HepG2 (cell line): ENCODE measurements around the gene SEPTIN2. TPM values are rescaled to one million over a fixed set of nuclear protein-coding genes. Genes with fewer than 3 reads are reported as not detected.
A peak's percentile ranks its signal among the peaks of the same experiment; 100 is the strongest.

ENCODE experiments used
- CREBL2 ChIP-seq: sonication (generic); formaldehyde crosslinking; IDR thresholded peaks from 2 replicates; pipeline ENCODE4 v1.8.1; 2023; ENCODE audit warnings: missing genetic modification reagents, mild to moderate bottlenecking, borderline replicate concordance
- E2F1 ChIP-seq: sonication (generic); formaldehyde crosslinking; IDR thresholded peaks from 2 replicates; pipeline ENCODE4 v1.5.0; 2020; ENCODE audit warnings: missing genetic modification reagents
- E2F2 ChIP-seq: sonication (generic); formaldehyde crosslinking; IDR thresholded peaks from 2 replicates; pipeline ENCODE4 v1.4.0; 2020; ENCODE audit warnings: missing genetic modification reagents, borderline replicate concordance
- HMGXB4 ChIP-seq, 2 experiments: sonication (generic) in 1 of 2; formaldehyde crosslinking in 1 of 2; IDR thresholded peaks; 2 replicates each; pipeline versions ENCODE4 v1.4.0 to v1.6.1; 2018 to 2020; ENCODE audit warnings: missing genetic modification reagents in 2 of 2, borderline replicate concordance in 1 of 2, low read depth in 1 of 2, mild to moderate bottlenecking in 1 of 2, missing biosample characterization in 1 of 2
- HNRNPUL1 ChIP-seq: fragments of 200-400 bp; formaldehyde crosslinking; IDR thresholded peaks from 2 replicates; pipeline ENCODE4 v1.6.1; 2017; ENCODE audit warnings: low read depth, mild to moderate bottlenecking, low read length, moderate library complexity
- IRF9 ChIP-seq: sonication (generic); formaldehyde crosslinking; IDR thresholded peaks from 2 replicates; pipeline ENCODE4 v1.8.0; 2022; ENCODE audit warnings: missing genetic modification reagents, mild to moderate bottlenecking, borderline replicate concordance
- KDM2A ChIP-seq: sonication (generic); formaldehyde crosslinking; IDR thresholded peaks from 2 replicates; pipeline ENCODE4 v1.4.0; 2020; ENCODE audit warnings: low read depth, missing genetic modification reagents, borderline replicate concordance
- MEIS2 ChIP-seq: sonication (generic); formaldehyde crosslinking; IDR thresholded peaks from 2 replicates; pipeline ENCODE4 v1.9.0; 2021; ENCODE audit warnings: mild to moderate bottlenecking, missing genetic modification reagents
- POLR2A ChIP-seq, 2 experiments: IDR thresholded peaks; 2 replicates each; pipeline ENCODE4 v1.6.1; 2011; ENCODE audit warnings: low read depth in 2 of 2, low read length in 2 of 2, mild to moderate bottlenecking in 1 of 2, moderate library complexity in 1 of 2; ENCODE audit not compliant: insufficient read depth in 1 of 2
- RELA ChIP-seq: sonication (generic); formaldehyde crosslinking; IDR thresholded peaks from 2 replicates; pipeline ENCODE4 v1.4.0; 2020; ENCODE audit warnings: missing genetic modification reagents
- THAP7 ChIP-seq: sonication (generic); formaldehyde crosslinking; IDR thresholded peaks from 2 replicates; pipeline ENCODE4 v1.8.1; 2023; ENCODE audit warnings: mild to moderate bottlenecking, missing genetic modification reagents
- ZBTB43 ChIP-seq: sonication (generic); formaldehyde crosslinking; conservative IDR thresholded peaks from 2 replicates; pipeline ENCODE4 v1.4.0; 2020; ENCODE audit warnings: missing genetic modification reagents
- ZNF263 ChIP-seq: sonication (generic); formaldehyde crosslinking; IDR thresholded peaks from 2 replicates; pipeline ENCODE4 v1.4.0; 2020; ENCODE audit warnings: missing genetic modification reagents
- ZNF446 ChIP-seq: sonication (generic); formaldehyde crosslinking; IDR thresholded peaks from 2 replicates; pipeline ENCODE4 v1.5.0; 2020; ENCODE audit warnings: mild to moderate bottlenecking, missing genetic modification reagents
- ZNF569 ChIP-seq: sonication (generic); formaldehyde crosslinking; IDR thresholded peaks from 2 replicates; pipeline ENCODE4 v1.5.0; 2020; ENCODE audit warnings: mild to moderate bottlenecking, missing genetic modification reagents, moderate library complexity, borderline replicate concordance
- ZNF589 ChIP-seq: sonication (generic); formaldehyde crosslinking; conservative IDR thresholded peaks from 2 replicates; pipeline ENCODE4 v1.8.0; 2022; ENCODE audit warnings: mild to moderate bottlenecking, moderate library complexity, missing genetic modification reagents
- ZNF674 ChIP-seq: sonication (generic); formaldehyde crosslinking; IDR thresholded peaks from 2 replicates; pipeline ENCODE4 v1.5.0; 2020; ENCODE audit warnings: low read depth, mild to moderate bottlenecking, missing genetic modification reagents
- ZSCAN22 ChIP-seq: sonication (generic); formaldehyde crosslinking; IDR thresholded peaks from 2 replicates; pipeline ENCODE4 v1.4.0; 2020; ENCODE audit warnings: mild to moderate bottlenecking, missing genetic modification reagents
- polyA plus RNA-seq, 8 experiments: library from polyadenylated mRNA; depleted of rRNA in 3 of 8; stranded (reverse) in 7 of 8; unstranded in 1 of 8; fragments of >200 nt; fragmentation: Illumina TruSeq in 4 of 8; extraction: Trizol in 4 of 8; gene quantifications; 2 replicates each; pipeline versions ENCODE4 v1.2.1 to v1.2.3, GENCODE V29; 2011 to 2016; ENCODE audit warnings: low read depth in 4 of 8, missing spikeins in 1 of 8, mixed read lengths in 1 of 8; ENCODE audit not compliant: insufficient read depth in 1 of 8
- total RNA-seq, 5 experiments: library from RNA; depleted of rRNA; stranded (reverse); fragments of >200 nt; fragmentation: Illumina TruSeq; extraction: Trizol; gene quantifications; 2 replicates each; pipeline ENCODE4 v1.2.3, GENCODE V29; 2016; ENCODE audit warnings: low read depth in 1 of 5

SEPTIN2 gene
- total and polyA plus RNA-seq, 2 of the 13 experiments (the other 11 are each of a cell fraction or from before 2014, with no cell fraction given) = 493 to 733 TPM

- TF ChIP-seq ZBTB43 (CRISPR knock-in tag) (no peak), CREBL2 (CRISPR knock-in tag) (0 out of 2 replicates have a peak, but pooled peaks have one; percentile 14), HMGXB4 (CRISPR knock-in tag; IDR thresholded peaks at IDR 0.05; ENCODE audit: borderline replicate concordance in 1 of 2, low read depth in 1 of 2) (0 out of 4 replicates have a peak, but pooled peaks of 1 of the 2 experiments have one; percentile 32), MEIS2 (CRISPR knock-in tag) (0 out of 2 replicates have a peak, but pooled peaks have one; percentile 58), THAP7 (no peak), ZNF674 (CRISPR knock-in tag) (0 out of 2 replicates have a peak, but pooled peaks have one; percentile 69), ZNF569 (CRISPR knock-in tag) (no peak), KDM2A (CRISPR knock-in tag) (peak; percentile 57), E2F1 (CRISPR knock-in tag) (0 out of 2 replicates have a peak, but pooled peaks have one; percentile 33), ZNF263 (CRISPR knock-in tag) (0 out of 2 replicates have a peak, but pooled peaks have one; percentile 33), POLR2A (IDR thresholded peaks at IDR 0.05; ENCODE audit: insufficient read depth in 1 of 2, low read depth in 2 of 2, low read length in 2 of 2) (peak; percentile 76 to 87), ZSCAN22 (no peak), RELA (CRISPR knock-in tag) (no peak), IRF9 (CRISPR knock-in tag) (0 out of 2 replicates have a peak, but pooled peaks have one; percentile 23), E2F2 (CRISPR knock-in tag) (0 out of 2 replicates have a peak, but pooled peaks have one; percentile 61), ZNF589 (peak; percentile 55; the same call in 1 of the 2 replicates), ZNF446 (CRISPR knock-in tag) (peak; percentile 14; the same call in 1 of the 2 replicates), HNRNPUL1 (no peak)
These were observed 43.2 kb upstream of the SEPTIN2 start (continued) for GRCh38 chr2:241272303-241273209.
